GM13977 (cell line): Measurements from ENCODE around the gene LRRC14B.

Experiments used
- DNase-seq: peaks from one replicate; pipeline ENCODE4 v3.0.0; 2012; ENCODE audit warnings: low spot score
- CTCF ChIP-seq: IDR thresholded peaks from 2 replicates; pipeline ENCODE4 v1.5.1; 2012; ENCODE audit warnings: mild to moderate bottlenecking, control low read depth; ENCODE audit not compliant: insufficient read depth; ENCODE audit errors: extremely low read depth, missing control alignments
- in situ Hi-C: fragments of 300-500 bp; cut with MboI; formaldehyde crosslinking; loops from one replicate; pipeline ENCODE4 v1.12.0; 2022; ENCODE audit warnings: low sequenced_read_pairs, low pct_unique_long_range_greater_than_20kb, mixed read lengths, inconsistent platforms; ENCODE audit not compliant: unreplicated experiment

The LRRC14B gene

GRCh38 chr5:169071-169727 is 22.1 kb upstream of the LRRC14B start:
- TF ChIP-seq CTCF = no peak
- in situ Hi-C loops = no loop called here

GRCh38 chr5:169728-170094 is 21.6 kb upstream of the LRRC14B start:
- no peak for TF ChIP-seq CTCF
- DNase-seq = no peak
- in situ Hi-C loops = no loop called here

More at GRCh38 chr5:169071-169727, 22.1 kb upstream of the LRRC14B start:
- DNase-seq = no peak

- TF ChIP-seq CTCF = no peak
- in situ Hi-C loops = no loop called here
- no peak for DNase-seq
Measured at GRCh38 chr5:170971-171800, 20.1 kb upstream of the LRRC14B start.

GRCh38 chr5:171801-172331 is 19.4 kb upstream of the LRRC14B start:
- in situ Hi-C loops = no loop called here
- TF ChIP-seq CTCF = no peak
- DNase-seq = no peak

- in situ Hi-C loops = no loop called here
- TF ChIP-seq CTCF = no peak
- no peak for DNase-seq
Measured at GRCh38 chr5:172421-172820, 18.9 kb upstream of the LRRC14B start.

- no peak for DNase-seq
- no peak for TF ChIP-seq CTCF
- in situ Hi-C loops = no loop called here
Measured at GRCh38 chr5:172841-173251, 18.4 kb upstream of the LRRC14B start.
